ENCODE results near the gene UBE2E2. TPM values are rescaled to one million over a fixed set of nuclear protein-coding genes. Genes with fewer than 3 reads are reported as not detected.

UBE2E2 gene
- total RNA-seq, 1 experiment from 2014 or later, result 64.3 TPM

- no peaks in the 10 kb centered on the region for H3K9me3 Mint-ChIP-seq (ENCODE audit: unreplicated experiment)
- ChIA-PET POLR2A (no interaction called here), CTCF (interaction anchor here (0.5 to 1.7 kb wide), 4 partner anchors 16 to 180 kb away, joined by 3 to 6 read pairs (median 4); no protein-coding TSS in a partner anchor)
- TF ChIP-seq, protein P1, sequence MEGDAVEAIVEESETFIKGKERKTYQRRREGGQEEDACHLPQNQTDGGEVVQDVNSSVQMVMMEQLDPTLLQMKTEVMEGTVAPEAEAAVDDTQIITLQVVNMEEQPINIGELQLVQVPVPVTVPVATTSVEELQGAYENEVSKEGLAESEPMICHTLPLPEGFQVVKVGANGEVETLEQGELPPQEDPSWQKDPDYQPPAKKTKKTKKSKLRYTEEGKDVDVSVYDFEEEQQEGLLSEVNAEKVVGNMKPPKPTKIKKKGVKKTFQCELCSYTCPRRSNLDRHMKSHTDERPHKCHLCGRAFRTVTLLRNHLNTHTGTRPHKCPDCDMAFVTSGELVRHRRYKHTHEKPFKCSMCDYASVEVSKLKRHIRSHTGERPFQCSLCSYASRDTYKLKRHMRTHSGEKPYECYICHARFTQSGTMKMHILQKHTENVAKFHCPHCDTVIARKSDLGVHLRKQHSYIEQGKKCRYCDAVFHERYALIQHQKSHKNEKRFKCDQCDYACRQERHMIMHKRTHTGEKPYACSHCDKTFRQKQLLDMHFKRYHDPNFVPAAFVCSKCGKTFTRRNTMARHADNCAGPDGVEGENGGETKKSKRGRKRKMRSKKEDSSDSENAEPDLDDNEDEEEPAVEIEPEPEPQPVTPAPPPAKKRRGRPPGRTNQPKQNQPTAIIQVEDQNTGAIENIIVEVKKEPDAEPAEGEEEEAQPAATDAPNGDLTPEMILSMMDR (IDR thresholded peaks at IDR 0.05; ENCODE audit: unreplicated experiment), result no peak
- no peaks in the 10 kb centered on the region for H3K36me3 Mint-ChIP-seq (ENCODE audit: insufficient read depth, unreplicated experiment)
- DNase-seq (ENCODE audit: unreplicated experiment), result no peak
- no TSS peak for BruUV-seq (replicated peaks)
- no peak overlapping the region for H3K4me3 Mint-ChIP-seq (ENCODE audit: unreplicated experiment)
- no peak overlapping the region for H3K27ac Mint-ChIP-seq (ENCODE audit: low read depth, unreplicated experiment)
- H3K4me1 Mint-ChIP-seq (ENCODE audit: insufficient read depth, unreplicated experiment), result peaks cover 6% of the 10 kb centered on the region
- intact Hi-C loops (cut with micrococcal nuclease), result no loop called here
- no peaks in the 10 kb centered on the region for H3K27me3 Mint-ChIP-seq (ENCODE audit: insufficient read depth, unreplicated experiment)
Observed at GRCh38 chr3:23485922-23486321, 282.8 kb downstream of the UBE2E2 start.

DNA sequence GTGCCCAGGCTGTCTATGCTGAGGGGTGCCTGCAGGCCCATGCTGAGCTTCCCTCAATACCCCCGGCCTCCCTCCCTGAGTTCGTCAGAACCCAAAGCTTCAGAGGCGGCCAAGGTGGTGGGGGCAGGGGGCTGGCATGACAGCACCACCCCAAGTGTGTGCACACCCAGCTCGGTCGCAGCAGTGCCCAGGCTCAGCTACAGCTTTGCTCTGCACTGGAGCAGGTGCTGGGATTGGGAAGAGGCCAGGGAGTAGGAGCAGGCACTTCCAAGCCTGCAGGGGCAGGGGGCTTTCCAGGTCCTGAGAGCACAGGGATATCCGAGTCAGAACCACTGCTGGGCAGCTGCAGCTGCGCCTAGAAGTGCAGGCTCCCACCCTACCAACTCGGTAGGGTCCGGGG, 283.9 kb downstream of the UBE2E2 start:
- ChIA-PET POLR2A (no interaction called here), CTCF (interaction anchor here (1.7 kb wide), 1 partner anchor 30 kb away, joined by 6 read pairs; no protein-coding TSS in a partner anchor)
- TF ChIP-seq, protein P1 (IDR thresholded peaks at IDR 0.05; ENCODE audit: unreplicated experiment), result no peak
- no peak overlapping the region for H3K4me3 Mint-ChIP-seq (ENCODE audit: unreplicated experiment)
- H3K27ac Mint-ChIP-seq (ENCODE audit: low read depth, unreplicated experiment), result no peak overlapping the region
- no peaks in the 10 kb centered on the region for H3K27me3 Mint-ChIP-seq (ENCODE audit: insufficient read depth, unreplicated experiment)
- no peaks in the 10 kb centered on the region for H3K9me3 Mint-ChIP-seq (ENCODE audit: unreplicated experiment)
- peaks cover 6% of the 10 kb centered on the region for H3K4me1 Mint-ChIP-seq (ENCODE audit: insufficient read depth, unreplicated experiment)
- intact Hi-C loops (cut with micrococcal nuclease), result no loop called here
- no peak for DNase-seq (ENCODE audit: unreplicated experiment)
- H3K36me3 Mint-ChIP-seq (ENCODE audit: insufficient read depth, unreplicated experiment), result no peaks in the 10 kb centered on the region
- no TSS peak for BruUV-seq (replicated peaks)

GRCh38 chr3:23488618-23489017, 285.5 kb downstream of the UBE2E2 start:
- DNase-seq (ENCODE audit: unreplicated experiment), result no peak
- Mint-ChIP-seq H3K27me3 (ENCODE audit: insufficient read depth, unreplicated experiment) (no peaks in the 10 kb centered on the region), H3K36me3 (ENCODE audit: insufficient read depth, unreplicated experiment) (no peaks in the 10 kb centered on the region), H3K27ac (ENCODE audit: low read depth, unreplicated experiment) (no peak overlapping the region), H3K9me3 (ENCODE audit: unreplicated experiment) (no peaks in the 10 kb centered on the region), H3K4me1 (ENCODE audit: insufficient read depth, unreplicated experiment) (peaks cover 6% of the 10 kb centered on the region), H3K4me3 (ENCODE audit: unreplicated experiment) (no peak overlapping the region)
- TF ChIP-seq, protein P1 (IDR thresholded peaks at IDR 0.05; ENCODE audit: unreplicated experiment), result no peak
- BruUV-seq (replicated peaks), result no TSS peak
- intact Hi-C loops (cut with micrococcal nuclease), result no loop called here
- ChIA-PET POLR2A (interaction anchor here (1.2 kb wide), 1 partner anchor 34 kb away, joined by 3 read pairs; no protein-coding TSS in a partner anchor), CTCF (no interaction called here)

DNA sequence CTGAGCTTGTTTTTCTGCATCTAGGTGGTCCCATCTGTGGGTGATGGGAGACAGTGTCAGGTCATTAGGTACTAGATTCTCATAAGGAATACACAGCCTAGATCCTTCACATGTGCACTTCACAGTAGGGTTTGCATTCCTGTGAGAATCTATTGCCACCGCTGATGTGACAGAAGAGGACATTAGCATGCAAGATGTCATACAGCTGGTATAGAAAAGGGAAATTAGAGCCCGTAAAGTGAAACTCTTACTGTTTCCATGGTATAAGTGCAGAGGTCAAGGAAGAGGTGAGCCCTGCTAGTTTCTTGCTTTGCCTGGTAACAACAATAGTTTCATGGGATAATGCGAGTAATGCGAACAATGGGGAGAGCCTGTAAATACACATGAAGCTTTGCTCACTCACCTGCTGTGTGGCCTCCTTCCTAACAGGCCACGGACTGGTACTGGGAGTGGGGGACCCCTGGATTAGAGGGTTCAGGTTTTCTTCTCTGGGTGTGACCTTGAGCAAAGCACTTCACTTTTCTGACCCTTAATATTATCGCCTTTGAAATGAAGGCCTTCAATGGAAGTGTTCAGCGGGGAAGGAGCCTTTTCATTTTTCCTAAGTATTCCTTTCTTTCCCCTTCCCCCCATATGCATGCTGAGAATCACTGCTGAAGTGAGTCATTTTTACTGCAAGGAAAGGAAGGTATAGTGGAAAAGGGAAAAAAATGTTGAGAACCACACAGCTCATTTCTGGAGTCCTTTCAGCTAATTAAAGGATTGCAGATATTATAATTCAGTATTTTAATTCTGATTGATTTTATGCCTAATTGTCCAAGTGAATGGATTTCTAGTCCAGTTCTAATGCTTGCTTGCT, 286.4 kb downstream of the UBE2E2 start:
- no TSS peak for BruUV-seq (replicated peaks)
- no peak for DNase-seq (ENCODE audit: unreplicated experiment)
- intact Hi-C loops (cut with micrococcal nuclease), result no loop called here
- ChIA-PET CTCF (interaction anchor here (0.9 kb wide), 1 partner anchor 28 kb away, joined by 5 read pairs; no protein-coding TSS in a partner anchor), POLR2A (interaction anchor here (0.6 to 1.2 kb wide), 4 partner anchors 8 to 59 kb away, joined by 3 to 4 read pairs (median 3); no protein-coding TSS in a partner anchor)
- Mint-ChIP-seq H3K27me3 (ENCODE audit: insufficient read depth, unreplicated experiment) (no peaks in the 10 kb centered on the region), H3K27ac (ENCODE audit: low read depth, unreplicated experiment) (peak overlapping the region; percentile 27), H3K36me3 (ENCODE audit: insufficient read depth, unreplicated experiment) (no peaks in the 10 kb centered on the region), H3K4me1 (ENCODE audit: insufficient read depth, unreplicated experiment) (peaks cover 6% of the 10 kb centered on the region), H3K4me3 (ENCODE audit: unreplicated experiment) (no peak overlapping the region), H3K9me3 (ENCODE audit: unreplicated experiment) (no peaks in the 10 kb centered on the region)
- TF ChIP-seq, protein P1 (IDR thresholded peaks at IDR 0.05; ENCODE audit: unreplicated experiment), result no peak

Data from MCF 10A (cell line).